Measurements from ENCODE around the gene DUS1L.

- TF ChIP-seq SP1 (IDR thresholded peaks at IDR 0.05; ENCODE audit: low read depth) = no peak
- TF ChIP-seq CTCF (IDR thresholded peaks at IDR 0.05 in 2 of 3, conservative IDR thresholded peaks at IDR 0.05 in 1 of 3; ENCODE audit: borderline replicate concordance in 1 of 3, insufficient read depth in 1 of 3, low read depth in 2 of 3, low read length in 2 of 3) = no peak
- 0 out of 2 replicates have a peak, but pooled peaks have one; percentile 4 for TF ChIP-seq POLR2AphosphoS5 (IDR thresholded peaks at IDR 0.05; ENCODE audit: low read depth, low read length)
- no peak for TF ChIP-seq ELF1 (IDR thresholded peaks at IDR 0.05; ENCODE audit: borderline replicate concordance, low read depth)
- TF ChIP-seq EZH2 (IDR thresholded peaks at IDR 0.05) = no peak
- TF ChIP-seq POLR2A (IDR thresholded peaks at IDR 0.05; ENCODE audit: borderline replicate concordance, extremely low read depth, insufficient read depth, insufficient read length) = peak; percentile 5
- TF ChIP-seq CEBPB (IDR thresholded peaks at IDR 0.05; ENCODE audit: low read depth) = no peak
Measured at GRCh38 chr17:82031303-82031884, 34.2 kb downstream of the DUS1L start, which contains the start of gene RAC3.
